HG03575 (cell line): ENCODE results near the gene MFSD12.
"Not testable (repeated sequence)": the region's sequence is repeated elsewhere in the genome, so short reads cannot be mapped to it uniquely, and the experiment has no call there.

ENCODE experiments used
- ATAC-seq: cut with Tn5 transposase; IDR thresholded peaks from one replicate; pipeline ENCODE4 v1.9.1; 2021; ENCODE audit not compliant: unreplicated experiment, insufficient number of reproducible peaks, low FRiP score; ENCODE audit errors: extremely low read depth

MFSD12 gene

GRCh38 chr19:3586127-3586626, 28.8 kb upstream of the MFSD12 start:
- ATAC-seq, result no peak

GRCh38 chr19:3585301-3586126, 28.1 kb upstream of the MFSD12 start, which contains the start of gene GIPC3:
Gene GIPC3 (plus strand): TSS chr19:3585478. CDS start chr19:3585598, 120 bp downstream.
- no peak for ATAC-seq

GRCh38 chr19:3584036-3584802, 26.8 kb upstream of the MFSD12 start:
- ATAC-seq, result not testable (repeated sequence)

GRCh38 chr19:3581792-3582191, 24.4 kb upstream of the MFSD12 start:
- not testable (repeated sequence) for ATAC-seq

GRCh38 chr19:3580156-3580934, 23.0 kb upstream of the MFSD12 start:
- ATAC-seq, result no peak

- no peak for ATAC-seq
Observed at GRCh38 chr19:3578390-3578789, 21.0 kb upstream of the MFSD12 start.

GRCh38 chr19:3577723-3578344, 20.4 kb upstream of the MFSD12 start:
- ATAC-seq, result no peak

GRCh38 chr19:3576696-3577443, 19.5 kb upstream of the MFSD12 start:
- no peak for ATAC-seq

- ATAC-seq, result no peak
Observed at GRCh38 chr19:3575949-3576673, 18.7 kb upstream of the MFSD12 start.

- no peak for ATAC-seq
Observed at GRCh38 chr19:3575260-3575741, 17.9 kb upstream of the MFSD12 start.

- no peak for ATAC-seq
Observed at GRCh38 chr19:3573858-3574637, 16.7 kb upstream of the MFSD12 start.

GRCh38 chr19:3573162-3573857, 15.9 kb upstream of the MFSD12 start:
- ATAC-seq, result no peak

GRCh38 chr19:3572855-3573161, 15.4 kb upstream of the MFSD12 start, which contains the start of gene HMG20B:
Gene HMG20B (plus strand): TSS chr19:3572944. CDS start chr19:3573310, 366 bp downstream.
- ATAC-seq, result no peak

- ATAC-seq, result peak; percentile 77
Observed at GRCh38 chr19:3572132-3572854, 14.9 kb upstream of the MFSD12 start.

- ATAC-seq, result no peak
Observed at GRCh38 chr19:3570606-3571011, 13.2 kb upstream of the MFSD12 start.

GRCh38 chr19:3570042-3570441, 12.7 kb upstream of the MFSD12 start:
- not testable (repeated sequence) for ATAC-seq
